WTC11 (cell line): ENCODE data around the gene GORAB. TPM values are rescaled to one million over a fixed set of nuclear protein-coding genes. Genes with fewer than 3 reads are reported as not detected.

Experiments used
- ATAC-seq: fragments of 200-7000 bp; cut with Tn5 transposase; 2 replicates; pipeline ENCODE4 v1.10.0; 2021; ENCODE audit warnings: mild to moderate bottlenecking, moderate library complexity
- CTCF ChIA-PET: fragments of 300-600 bp; sonication (Branson Sonifier 250); formaldehyde crosslinking; loops from one replicate; lab custom pipeline; 2021; ENCODE audit warnings: antibody characterized with exemption; lab: Charles Lee
- POLR2A ChIA-PET: fragments of 350-600 bp; sonication (Branson Sonifier 250); formaldehyde crosslinking; loops from one replicate; lab custom pipeline; 2021; ENCODE audit warnings: antibody characterized with exemption; lab: Charles Lee
- DNase-seq: peaks from one replicate; pipeline ENCODE4 v3.0.0; 2021; ENCODE audit warnings: low spot score
- H3K27ac Mint-ChIP-seq: 2 replicates; pipeline ENCODE4 v1.8.0; 2021; ENCODE audit warnings: mixed read lengths
- H3K27me3 Mint-ChIP-seq: 2 replicates; pipeline ENCODE4 v1.8.0; 2021; ENCODE audit warnings: low read depth, mild to moderate bottlenecking, moderate library complexity, mixed read lengths
- H3K36me3 Mint-ChIP-seq: 2 replicates; pipeline ENCODE4 v1.8.0; 2021; ENCODE audit warnings: mixed read lengths
- H3K4me1 Mint-ChIP-seq: 2 replicates; pipeline ENCODE4 v1.8.0; 2022; ENCODE audit warnings: mixed read lengths
- H3K4me3 Mint-ChIP-seq: 2 replicates; pipeline ENCODE4 v1.8.0; 2021; ENCODE audit warnings: mild to moderate bottlenecking, moderate library complexity, mixed read lengths
- H3K9me3 Mint-ChIP-seq: 2 replicates; pipeline ENCODE4 v1.8.0; 2021; ENCODE audit warnings: mixed read lengths
- CBFB ChIP-seq: sonication (generic); formaldehyde crosslinking; IDR thresholded peaks from 2 replicates; pipeline ENCODE4 v1.8.1; 2022; ENCODE audit warnings: mild to moderate bottlenecking, low read depth, missing genetic modification reagents
- GABPB1 ChIP-seq: sonication (generic); formaldehyde crosslinking; IDR thresholded peaks from 2 replicates; pipeline ENCODE4 v1.8.1; 2023; ENCODE audit warnings: mild to moderate bottlenecking, missing genetic modification reagents
- GRHL2 ChIP-seq: fragments of 250-450 bp; sonication (Bioruptor Pico); IDR thresholded peaks from 2 replicates; pipeline ENCODE4 v1.8.0; 2022; ENCODE audit warnings: mild to moderate bottlenecking, moderate library complexity; ENCODE audit not compliant: insufficient replicate concordance, severe bottlenecking
- PRRX2 ChIP-seq: fragments of 250-450 bp; sonication (Bioruptor Pico); IDR thresholded peaks from 2 replicates; pipeline ENCODE4 v1.8.0; 2021; ENCODE audit warnings: mild to moderate bottlenecking
- SMAD4 ChIP-seq: sonication (generic); formaldehyde crosslinking; IDR thresholded peaks from 2 replicates; pipeline ENCODE4 v1.8.0; 2022; ENCODE audit warnings: mild to moderate bottlenecking, missing genetic modification reagents
- ZMAT4 ChIP-seq: fragments of 250-450 bp; sonication (Bioruptor Pico); IDR thresholded peaks from 2 replicates; pipeline ENCODE4 v1.9.0; 2021; ENCODE audit warnings: mild to moderate bottlenecking
- ZNF281 ChIP-seq: sonication (generic); formaldehyde crosslinking; IDR thresholded peaks from 2 replicates; pipeline ENCODE4 v1.8.0; 2023; ENCODE audit warnings: mild to moderate bottlenecking, missing genetic modification reagents
- ZNF317 ChIP-seq: sonication (generic); formaldehyde crosslinking; IDR thresholded peaks from 2 replicates; pipeline ENCODE4 v1.8.1; 2023; ENCODE audit warnings: low read depth, mild to moderate bottlenecking, moderate library complexity, missing genetic modification reagents, borderline replicate concordance
- ZNF416 ChIP-seq: fragments of 250-450 bp; sonication (Bioruptor Pico); IDR thresholded peaks from 2 replicates; pipeline ENCODE4 v1.9.0; 2021; ENCODE audit warnings: mild to moderate bottlenecking, inconsistent platforms
- total RNA-seq: library from RNA; stranded (reverse); gene quantifications from 3 replicates; pipeline ENCODE4 v1.2.3, GENCODE V29; 2021
- TF ChIP-seq, protein P1 (sequence below): sonication (generic); formaldehyde crosslinking; IDR thresholded peaks from 2 replicates; pipeline ENCODE4 v1.8.1; 2023; ENCODE audit warnings: mild to moderate bottlenecking, moderate library complexity, missing genetic modification reagents
- TF ChIP-seq, protein P2 (sequence below): fragments of 250-450 bp; sonication (Bioruptor Pico); IDR thresholded peaks from 2 replicates; pipeline ENCODE4 v1.9.0; 2021; ENCODE audit warnings: moderate library complexity, mild to moderate bottlenecking, inconsistent platforms, borderline replicate concordance
- TF ChIP-seq, protein P3 (sequence below): sonication (generic); formaldehyde crosslinking; IDR thresholded peaks from 2 replicates; pipeline ENCODE4 v1.8.1; 2023; ENCODE audit warnings: mild to moderate bottlenecking, missing genetic modification reagents
- TF ChIP-seq, protein P4 (sequence below): fragments of 250-450 bp; sonication (Bioruptor Pico); IDR thresholded peaks from 2 replicates; pipeline ENCODE4 v2.1.2; 2022; ENCODE audit warnings: mild to moderate bottlenecking, moderate library complexity
- TF ChIP-seq, protein P5 (sequence below): sonication (generic); formaldehyde crosslinking; IDR thresholded peaks from 2 replicates; pipeline ENCODE4 v1.8.0; 2023; ENCODE audit warnings: missing genetic modification reagents, mild to moderate bottlenecking, borderline replicate concordance

The GORAB gene
- total RNA-seq, 1 experiment from 2014 or later: 9.1 TPM

GRCh38 chr1:170495006-170495405 is 37.0 kb upstream of the GORAB start:
- DNase-seq (no peak), ATAC-seq (no peak)
- ChIA-PET CTCF (no interaction called here), POLR2A (no interaction called here)
- Mint-ChIP-seq H3K9me3 (no peaks in the 10 kb centered on the region), H3K4me1 (peaks cover 49% of the 10 kb centered on the region), H3K4me3 (no peak overlapping the region), H3K36me3 (no peaks in the 10 kb centered on the region), H3K27me3 (peaks cover 12% of the 10 kb centered on the region), H3K27ac (no peak overlapping the region)
- no peak for TF ChIP-seq PRRX2 (CRISPR knock-in tag)

GRCh38 chr1:170498876-170499275 is 33.1 kb upstream of the GORAB start:
- Mint-ChIP-seq H3K36me3 (no peaks in the 10 kb centered on the region), H3K27me3 (peaks cover 5% of the 10 kb centered on the region; the same call in 1 of the 2 replicates), H3K4me1 (peaks cover 39% of the 10 kb centered on the region), H3K4me3 (no peak overlapping the region), H3K27ac (no peak overlapping the region), H3K9me3 (no peaks in the 10 kb centered on the region)
- no peak for TF ChIP-seq ZNF317 (CRISPR knock-in tag)
- TF ChIP-seq, protein P1, sequence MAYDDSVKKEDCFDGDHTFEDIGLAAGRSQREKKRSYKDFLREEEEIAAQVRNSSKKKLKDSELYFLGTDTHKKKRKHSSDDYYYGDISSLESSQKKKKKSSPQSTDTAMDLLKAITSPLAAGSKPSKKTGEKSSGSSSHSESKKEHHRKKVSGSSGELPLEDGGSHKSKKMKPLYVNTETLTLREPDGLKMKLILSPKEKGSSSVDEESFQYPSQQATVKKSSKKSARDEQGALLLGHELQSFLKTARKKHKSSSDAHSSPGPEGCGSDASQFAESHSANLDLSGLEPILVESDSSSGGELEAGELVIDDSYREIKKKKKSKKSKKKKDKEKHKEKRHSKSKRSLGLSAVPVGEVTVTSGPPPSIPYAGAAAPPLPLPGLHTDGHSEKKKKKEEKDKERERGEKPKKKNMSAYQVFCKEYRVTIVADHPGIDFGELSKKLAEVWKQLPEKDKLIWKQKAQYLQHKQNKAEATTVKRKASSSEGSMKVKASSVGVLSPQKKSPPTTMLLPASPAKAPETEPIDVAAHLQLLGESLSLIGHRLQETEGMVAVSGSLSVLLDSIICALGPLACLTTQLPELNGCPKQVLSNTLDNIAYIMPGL (CRISPR knock-in tag): no peak
- TF ChIP-seq, protein P2, sequence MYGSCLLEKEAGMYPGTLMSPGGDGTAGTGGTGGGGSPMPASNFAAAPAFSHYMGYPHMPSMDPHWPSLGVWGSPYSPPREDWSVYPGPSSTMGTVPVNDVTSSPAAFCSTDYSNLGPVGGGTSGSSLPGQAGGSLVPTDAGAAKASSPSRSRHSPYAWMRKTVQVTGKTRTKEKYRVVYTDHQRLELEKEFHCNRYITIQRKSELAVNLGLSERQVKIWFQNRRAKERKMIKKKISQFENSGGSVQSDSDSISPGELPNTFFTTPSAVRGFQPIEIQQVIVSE (CRISPR knock-in tag): no peak
- TF ChIP-seq ZMAT4 (CRISPR knock-in tag): no peak
- TF ChIP-seq, protein P3, sequence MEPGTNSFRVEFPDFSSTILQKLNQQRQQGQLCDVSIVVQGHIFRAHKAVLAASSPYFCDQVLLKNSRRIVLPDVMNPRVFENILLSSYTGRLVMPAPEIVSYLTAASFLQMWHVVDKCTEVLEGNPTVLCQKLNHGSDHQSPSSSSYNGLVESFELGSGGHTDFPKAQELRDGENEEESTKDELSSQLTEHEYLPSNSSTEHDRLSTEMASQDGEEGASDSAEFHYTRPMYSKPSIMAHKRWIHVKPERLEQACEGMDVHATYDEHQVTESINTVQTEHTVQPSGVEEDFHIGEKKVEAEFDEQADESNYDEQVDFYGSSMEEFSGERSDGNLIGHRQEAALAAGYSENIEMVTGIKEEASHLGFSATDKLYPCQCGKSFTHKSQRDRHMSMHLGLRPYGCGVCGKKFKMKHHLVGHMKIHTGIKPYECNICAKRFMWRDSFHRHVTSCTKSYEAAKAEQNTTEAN (CRISPR knock-in tag): no peak
- TF ChIP-seq ZNF281 (CRISPR knock-in tag): no peak
- TF ChIP-seq, protein P4, sequence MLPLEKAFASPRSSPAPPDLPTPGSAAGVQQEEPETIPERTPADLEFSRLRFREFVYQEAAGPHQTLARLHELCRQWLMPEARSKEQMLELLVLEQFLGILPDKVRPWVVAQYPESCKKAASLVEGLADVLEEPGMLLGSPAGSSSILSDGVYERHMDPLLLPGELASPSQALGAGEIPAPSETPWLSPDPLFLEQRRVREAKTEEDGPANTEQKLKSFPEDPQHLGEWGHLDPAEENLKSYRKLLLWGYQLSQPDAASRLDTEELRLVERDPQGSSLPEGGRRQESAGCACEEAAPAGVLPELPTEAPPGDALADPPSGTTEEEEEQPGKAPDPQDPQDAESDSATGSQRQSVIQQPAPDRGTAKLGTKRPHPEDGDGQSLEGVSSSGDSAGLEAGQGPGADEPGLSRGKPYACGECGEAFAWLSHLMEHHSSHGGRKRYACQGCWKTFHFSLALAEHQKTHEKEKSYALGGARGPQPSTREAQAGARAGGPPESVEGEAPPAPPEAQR (CRISPR knock-in tag): no peak
- TF ChIP-seq, protein P5, sequence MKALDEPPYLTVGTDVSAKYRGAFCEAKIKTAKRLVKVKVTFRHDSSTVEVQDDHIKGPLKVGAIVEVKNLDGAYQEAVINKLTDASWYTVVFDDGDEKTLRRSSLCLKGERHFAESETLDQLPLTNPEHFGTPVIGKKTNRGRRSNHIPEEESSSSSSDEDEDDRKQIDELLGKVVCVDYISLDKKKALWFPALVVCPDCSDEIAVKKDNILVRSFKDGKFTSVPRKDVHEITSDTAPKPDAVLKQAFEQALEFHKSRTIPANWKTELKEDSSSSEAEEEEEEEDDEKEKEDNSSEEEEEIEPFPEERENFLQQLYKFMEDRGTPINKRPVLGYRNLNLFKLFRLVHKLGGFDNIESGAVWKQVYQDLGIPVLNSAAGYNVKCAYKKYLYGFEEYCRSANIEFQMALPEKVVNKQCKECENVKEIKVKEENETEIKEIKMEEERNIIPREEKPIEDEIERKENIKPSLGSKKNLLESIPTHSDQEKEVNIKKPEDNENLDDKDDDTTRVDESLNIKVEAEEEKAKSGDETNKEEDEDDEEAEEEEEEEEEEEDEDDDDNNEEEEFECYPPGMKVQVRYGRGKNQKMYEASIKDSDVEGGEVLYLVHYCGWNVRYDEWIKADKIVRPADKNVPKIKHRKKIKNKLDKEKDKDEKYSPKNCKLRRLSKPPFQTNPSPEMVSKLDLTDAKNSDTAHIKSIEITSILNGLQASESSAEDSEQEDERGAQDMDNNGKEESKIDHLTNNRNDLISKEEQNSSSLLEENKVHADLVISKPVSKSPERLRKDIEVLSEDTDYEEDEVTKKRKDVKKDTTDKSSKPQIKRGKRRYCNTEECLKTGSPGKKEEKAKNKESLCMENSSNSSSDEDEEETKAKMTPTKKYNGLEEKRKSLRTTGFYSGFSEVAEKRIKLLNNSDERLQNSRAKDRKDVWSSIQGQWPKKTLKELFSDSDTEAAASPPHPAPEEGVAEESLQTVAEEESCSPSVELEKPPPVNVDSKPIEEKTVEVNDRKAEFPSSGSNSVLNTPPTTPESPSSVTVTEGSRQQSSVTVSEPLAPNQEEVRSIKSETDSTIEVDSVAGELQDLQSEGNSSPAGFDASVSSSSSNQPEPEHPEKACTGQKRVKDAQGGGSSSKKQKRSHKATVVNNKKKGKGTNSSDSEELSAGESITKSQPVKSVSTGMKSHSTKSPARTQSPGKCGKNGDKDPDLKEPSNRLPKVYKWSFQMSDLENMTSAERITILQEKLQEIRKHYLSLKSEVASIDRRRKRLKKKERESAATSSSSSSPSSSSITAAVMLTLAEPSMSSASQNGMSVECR (CRISPR knock-in tag): no peak
- no peak for TF ChIP-seq SMAD4
- no peak for TF ChIP-seq GABPB1 (CRISPR knock-in tag)
- TF ChIP-seq CBFB (CRISPR knock-in tag): no peak
- TF ChIP-seq GRHL2 (CRISPR knock-in tag): no peak
- TF ChIP-seq ZNF416 (CRISPR knock-in tag): no peak
- ChIA-PET POLR2A (no interaction called here), CTCF (no interaction called here)
- DNase-seq (no peak), ATAC-seq (no peak)
